PC-9 (cell line): ENCODE results near the gene C22orf31.

ENCODE experiments used
- EZH2 ChIP-seq: fragments of 200-600 bp; sonication (generic); IDR thresholded peaks from 2 replicates; pipeline ENCODE4 v1.8.0; 2017; ENCODE audit warnings: antibody characterized with exemption, low read depth
- TF ChIP-seq, protein P1 (sequence below): fragments of 200-600 bp; sonication (generic); conservative IDR thresholded peaks from 2 replicates; pipeline ENCODE4 v1.6.1; 2017; ENCODE audit warnings: mixed run types, antibody characterized with exemption, mild to moderate bottlenecking, moderate library complexity

DNA sequence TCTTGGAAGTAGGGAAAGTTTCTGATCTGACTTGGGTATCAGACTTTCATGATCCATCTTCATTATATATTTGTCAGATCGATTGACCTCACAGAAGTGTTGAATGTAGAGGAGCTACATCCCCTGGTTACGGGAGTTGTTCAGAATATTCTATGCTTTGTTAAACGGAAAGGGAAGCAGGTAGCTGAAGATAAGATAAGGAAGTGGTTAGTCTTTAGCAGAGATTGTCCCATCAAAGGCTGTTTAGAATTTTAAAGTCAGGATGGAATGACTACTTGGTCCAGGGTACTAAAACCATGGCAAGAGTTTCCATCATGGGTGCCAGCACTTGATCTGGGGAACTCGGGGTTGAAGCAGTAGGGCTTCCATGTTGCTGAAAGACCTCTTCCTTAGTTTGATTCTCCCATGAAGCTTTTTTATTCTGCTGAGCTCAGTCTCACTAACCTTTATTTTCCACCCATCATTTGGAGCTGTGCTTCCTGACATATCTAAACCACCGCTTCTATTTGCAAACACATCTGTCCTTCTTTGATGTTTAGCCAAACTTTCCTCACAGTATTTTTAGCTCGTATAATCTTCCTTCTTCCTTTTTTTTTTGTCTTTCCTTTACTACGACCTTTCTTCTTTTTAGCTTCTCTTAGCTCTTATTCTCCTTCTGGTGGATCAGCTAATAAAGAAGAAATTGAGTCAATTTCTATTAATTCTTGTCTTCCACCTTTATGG, 4.0 kb upstream of the C22orf31 start:
- TF ChIP-seq, protein P1, sequence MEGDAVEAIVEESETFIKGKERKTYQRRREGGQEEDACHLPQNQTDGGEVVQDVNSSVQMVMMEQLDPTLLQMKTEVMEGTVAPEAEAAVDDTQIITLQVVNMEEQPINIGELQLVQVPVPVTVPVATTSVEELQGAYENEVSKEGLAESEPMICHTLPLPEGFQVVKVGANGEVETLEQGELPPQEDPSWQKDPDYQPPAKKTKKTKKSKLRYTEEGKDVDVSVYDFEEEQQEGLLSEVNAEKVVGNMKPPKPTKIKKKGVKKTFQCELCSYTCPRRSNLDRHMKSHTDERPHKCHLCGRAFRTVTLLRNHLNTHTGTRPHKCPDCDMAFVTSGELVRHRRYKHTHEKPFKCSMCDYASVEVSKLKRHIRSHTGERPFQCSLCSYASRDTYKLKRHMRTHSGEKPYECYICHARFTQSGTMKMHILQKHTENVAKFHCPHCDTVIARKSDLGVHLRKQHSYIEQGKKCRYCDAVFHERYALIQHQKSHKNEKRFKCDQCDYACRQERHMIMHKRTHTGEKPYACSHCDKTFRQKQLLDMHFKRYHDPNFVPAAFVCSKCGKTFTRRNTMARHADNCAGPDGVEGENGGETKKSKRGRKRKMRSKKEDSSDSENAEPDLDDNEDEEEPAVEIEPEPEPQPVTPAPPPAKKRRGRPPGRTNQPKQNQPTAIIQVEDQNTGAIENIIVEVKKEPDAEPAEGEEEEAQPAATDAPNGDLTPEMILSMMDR = no peak
- no peak for TF ChIP-seq EZH2
